ENCODE data around the gene IQSEC3.
"Not testable (repeated sequence)": the region's sequence is repeated elsewhere in the genome, so short reads cannot be mapped to it uniquely, and the experiment has no call there.

IQSEC3 gene

DNA sequence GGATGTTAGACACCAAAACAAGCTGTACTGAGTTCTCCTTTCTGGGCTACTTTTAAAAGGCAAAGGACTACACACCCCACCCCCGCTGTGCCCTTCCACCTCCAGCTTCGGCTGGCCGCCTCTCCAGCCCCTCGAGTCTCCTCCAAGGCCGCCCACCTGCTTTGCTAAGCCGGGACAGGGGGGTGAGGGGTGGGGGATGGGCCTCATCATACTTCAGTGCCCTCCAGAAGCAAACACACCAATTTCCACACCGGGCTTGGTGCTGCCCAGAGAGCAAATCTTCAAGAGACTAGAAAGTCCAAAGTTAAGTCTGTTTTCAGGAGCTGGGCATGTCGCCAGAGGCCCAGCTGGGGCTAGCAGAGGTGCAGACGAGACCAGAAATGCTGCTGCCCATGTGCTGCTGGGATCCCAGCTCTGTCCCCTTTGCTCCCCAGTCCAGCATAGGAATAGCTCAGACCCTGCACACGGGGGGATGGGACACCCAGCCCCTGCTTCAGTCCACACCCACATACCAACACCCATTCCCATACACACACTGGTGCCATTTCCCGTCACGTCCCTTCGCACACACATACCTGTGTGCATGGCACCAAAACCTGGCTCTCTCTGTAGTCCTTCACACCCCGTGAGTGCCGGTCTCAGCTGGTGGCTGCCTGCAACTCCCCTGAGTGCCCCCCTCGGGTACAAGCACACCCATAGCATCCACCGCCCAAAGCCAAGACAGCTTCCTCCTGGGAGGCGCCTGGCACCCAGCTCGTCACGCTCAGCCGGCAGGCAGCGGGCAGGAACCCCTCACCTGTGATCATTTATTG is 146.4 kb downstream of the IQSEC3 start:
- H3K9me3 ChIP-seq = no peaks in the 10 kb centered on the region
- peaks cover 0 to 57% of the 10 kb centered on the region in 2 donors for H3K27me3 ChIP-seq
- no peak overlapping the region for H3K4me3 ChIP-seq
- no peak overlapping the region for H3K27ac ChIP-seq
- DNase-seq = no peak
- no peaks in the 10 kb centered on the region for H3K36me3 ChIP-seq
- H3K4me1 ChIP-seq = peaks cover 0 to 8% (median 0%) of the 10 kb centered on the region in 4 donors
- no peak for TF ChIP-seq CTCF (IDR thresholded peaks at IDR 0.05)
- intact Hi-C loops (cut with DNase I; ENCODE audit: low total_unique reads) = no loop called here

- no peak for TF ChIP-seq CTCF (IDR thresholded peaks at IDR 0.05)
- no peak for DNase-seq
- peaks cover 0 to 8% (median 0%) of the 10 kb centered on the region in 4 donors for H3K4me1 ChIP-seq
- no peak overlapping the region for H3K4me3 ChIP-seq
- peaks cover 0 to 56% of the 10 kb centered on the region in 2 donors for H3K27me3 ChIP-seq
- H3K27ac ChIP-seq = no peak overlapping the region
- H3K9me3 ChIP-seq = no peaks in the 10 kb centered on the region
- no peaks in the 10 kb centered on the region for H3K36me3 ChIP-seq
- intact Hi-C loops (cut with DNase I; ENCODE audit: low total_unique reads) = no loop called here
These were observed 147.0 kb downstream of the IQSEC3 start for GRCh38 chr12:213527-213932.

GRCh38 chr12:214003-214741 is 147.6 kb downstream of the IQSEC3 start, which contains the start of gene SLC6A12:
Gene SLC6A12, minus strand, starts transcription at chr12:214157. Its CDS starts 4,171 bp downstream, at chr12:209986.
- TF ChIP-seq CTCF (IDR thresholded peaks at IDR 0.05) = no peak
- H3K9me3 ChIP-seq = no peaks in the 10 kb centered on the region
- no peak for DNase-seq
- intact Hi-C loops (cut with DNase I; ENCODE audit: low total_unique reads) = no loop called here
- H3K4me1 ChIP-seq = peaks cover 0 to 8% (median 0%) of the 10 kb centered on the region in 4 donors
- peaks cover 0 to 58% of the 10 kb centered on the region in 2 donors for H3K27me3 ChIP-seq
- no peak within 1 kb of the TSS for H3K27ac ChIP-seq
- H3K36me3 ChIP-seq = no peaks in the 10 kb centered on the region
- H3K4me3 ChIP-seq = no peak within 1 kb of the TSS

DNA sequence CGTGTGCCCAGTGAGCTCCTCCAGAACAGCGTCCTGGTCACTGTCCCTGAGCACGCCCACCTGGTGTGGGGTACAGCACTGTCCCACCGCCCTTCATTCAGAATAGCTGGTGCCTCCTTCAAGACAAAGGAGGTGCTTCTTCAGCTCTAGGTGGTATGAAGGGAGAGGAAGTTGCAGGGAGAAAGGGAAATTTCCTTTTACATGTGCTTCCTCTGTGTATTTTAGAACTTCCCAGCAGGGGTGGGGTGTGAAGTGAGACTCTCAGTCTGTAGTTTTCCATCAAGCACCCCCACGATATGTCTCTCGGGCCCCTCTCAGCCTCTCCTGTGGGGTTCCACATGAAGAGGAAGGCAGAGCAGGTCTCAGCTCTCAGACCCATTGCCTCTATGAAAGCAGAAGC is 148.5 kb downstream of the IQSEC3 start:
- H3K9me3 ChIP-seq = no peaks in the 10 kb centered on the region
- H3K4me1 ChIP-seq = peaks cover 0 to 11% (median 0%) of the 10 kb centered on the region in 4 donors
- H3K27ac ChIP-seq = no peak overlapping the region
- H3K4me3 ChIP-seq = no peak overlapping the region
- H3K27me3 ChIP-seq = peaks cover 0 to 60% of the 10 kb centered on the region in 2 donors
- no peaks in the 10 kb centered on the region for H3K36me3 ChIP-seq
- intact Hi-C loops (cut with DNase I; ENCODE audit: low total_unique reads) = no loop called here
- DNase-seq = no peak
- TF ChIP-seq CTCF (IDR thresholded peaks at IDR 0.05) = no peak

- H3K9me3 ChIP-seq; H3K36me3 ChIP-seq; DNase-seq; H3K27ac ChIP-seq; intact Hi-C loops (cut with DNase I; ENCODE audit: low total_unique reads); H3K4me3 ChIP-seq: not testable (repeated sequence)
- H3K27me3 ChIP-seq = peaks cover 0 to 55% of the 10 kb centered on the region in 2 donors
- peaks cover 0 to 11% (median 0%) of the 10 kb centered on the region in 4 donors for H3K4me1 ChIP-seq
These were observed 150.5 kb downstream of the IQSEC3 start for GRCh38 chr12:217029-217428.

DNA sequence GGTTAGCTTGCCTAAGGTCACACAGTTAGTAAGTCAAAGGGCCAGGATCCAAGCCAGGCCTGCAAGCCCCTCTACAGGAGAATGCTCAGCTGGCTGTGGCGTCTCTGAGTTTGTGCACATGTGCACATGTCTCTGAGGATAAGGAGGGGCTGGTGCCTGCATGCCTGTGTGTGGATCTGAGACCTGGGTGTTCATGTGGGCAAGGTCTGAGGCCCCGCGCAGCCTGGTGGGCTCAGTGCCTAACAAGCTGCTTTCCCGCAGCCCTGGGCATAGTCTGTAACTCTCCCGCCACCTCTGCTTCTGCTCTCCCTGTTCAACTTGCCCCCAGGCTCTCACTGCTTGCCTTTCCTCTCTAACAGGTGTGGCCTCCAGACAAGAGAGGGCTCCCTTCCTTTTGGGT is 151.7 kb downstream of the IQSEC3 start:
- H3K36me3 ChIP-seq = no peaks in the 10 kb centered on the region
- H3K27me3 ChIP-seq = peaks cover 0 to 47% of the 10 kb centered on the region in 2 donors

More for the DNA sequence above, 151.7 kb downstream of the IQSEC3 start:
- Histone ChIP-seq H3K9me3 (no peaks in the 10 kb centered on the region), H3K27ac (no peak overlapping the region), H3K4me1 (peaks cover 0 to 5% (median 0%) of the 10 kb centered on the region in 4 donors), H3K4me3 (no peak overlapping the region)
- no peak for DNase-seq
- no peak for TF ChIP-seq CTCF (IDR thresholded peaks at IDR 0.05)
- intact Hi-C loops (cut with DNase I; ENCODE audit: low total_unique reads) = no loop called here

All from tibial artery (tissue), 4 donors.